Fibroblast of lung (primary cell): Measurements from ENCODE around the gene RPS16. TPM values are rescaled to one million over a fixed set of nuclear protein-coding genes. Genes with fewer than 3 reads are reported as not detected.

Experiments
- DNase-seq, 2 donors: peaks; one replicate each; pipeline versions ENCODE4 v3.0.0 to v3.0.0-alpha.2; 2010; ENCODE audit warnings: low read depth in 2 of 2
- H2AFZ ChIP-seq: 2 replicates; pipeline ENCODE4 v1.5.1; 2012; ENCODE audit warnings: low read length, control low read depth, inconsistent platforms
- H3K27ac ChIP-seq: 2 replicates; pipeline ENCODE4 v1.5.1; 2011; ENCODE audit warnings: low read length, control low read depth; ENCODE audit not compliant: insufficient read depth
- H3K27me3 ChIP-seq: 2 replicates; pipeline ENCODE4 v1.5.1; 2011; ENCODE audit warnings: mild to moderate bottlenecking, low read length; ENCODE audit not compliant: control insufficient read depth, insufficient read depth
- H3K36me3 ChIP-seq: 2 replicates; pipeline ENCODE4 v1.5.1; 2011; ENCODE audit warnings: low read length; ENCODE audit not compliant: control insufficient read depth, insufficient read depth
- H3K4me1 ChIP-seq: 2 replicates; pipeline ENCODE4 v1.5.1; 2011; ENCODE audit warnings: low read length; ENCODE audit not compliant: control insufficient read depth, insufficient read depth; ENCODE audit errors: extremely low read depth
- H3K4me2 ChIP-seq: 2 replicates; pipeline ENCODE4 v1.5.1; 2011; ENCODE audit warnings: low read length, control low read depth; ENCODE audit not compliant: insufficient read depth; ENCODE audit errors: extremely low read depth
- H3K4me3 ChIP-seq, 4 experiments: fragments of 200-600 bp in 1 of 4; sonication (generic) in 1 of 4; replicated peaks in 1 of 4; 2 replicates each; pipeline ENCODE4 v1.5.1; 2011 to 2016; ENCODE audit warnings: low read length in 4 of 4, low read depth in 3 of 4, mild to moderate bottlenecking in 3 of 4, control low read depth in 2 of 4, inconsistent platforms in 1 of 4, mixed read lengths in 1 of 4; ENCODE audit not compliant: insufficient read depth in 1 of 4; ENCODE audit errors: control extremely low read depth in 1 of 4
- H3K79me2 ChIP-seq: 2 replicates; pipeline ENCODE4 v1.5.1; 2012; ENCODE audit warnings: mild to moderate bottlenecking, low read length, inconsistent platforms; ENCODE audit not compliant: control insufficient read depth, insufficient read depth
- H3K9ac ChIP-seq: 2 replicates; pipeline ENCODE4 v1.5.1; 2011; ENCODE audit warnings: mild to moderate bottlenecking, low read length, control low read depth; ENCODE audit not compliant: insufficient read depth
- H3K9me3 ChIP-seq: 2 replicates; pipeline ENCODE4 v1.5.1; 2012; ENCODE audit warnings: low read depth, low read length; ENCODE audit not compliant: control insufficient read depth, insufficient read depth
- H4K20me1 ChIP-seq: 2 replicates; pipeline ENCODE4 v1.5.1; 2011; ENCODE audit warnings: low read length; ENCODE audit not compliant: control insufficient read depth, insufficient read depth; ENCODE audit errors: extremely low read depth
- EZH2 ChIP-seq: IDR thresholded peaks from 2 replicates; pipeline ENCODE4 v1.5.1; 2012; ENCODE audit warnings: low read length, control low read depth, mild to moderate bottlenecking; ENCODE audit errors: missing control alignments
- polyA plus RNA-seq, 2 donors: library from polyadenylated mRNA; depleted of rRNA in 1 of 2; stranded (reverse) in 1 of 2; unstranded in 1 of 2; fragments of >200 nt; gene quantifications; 2 replicates each; pipeline ENCODE4 v1.2.1, GENCODE V29; 2011 to 2012; ENCODE audit warnings: missing spikeins in 1 of 2
- total RNA-seq: library from RNA; depleted of rRNA; stranded (reverse); fragments of >200 nt; gene quantifications from 2 replicates; pipeline ENCODE4 v1.2.1, GENCODE V29; 2014
- TF ChIP-seq, protein P1 (sequence below), 2 donors: IDR thresholded peaks in 1 of 2; conservative IDR thresholded peaks in 1 of 2; 1 replicate in 1 of 2; 2 replicates in 1 of 2; pipeline ENCODE4 v1.5.1; 2011 to 2012; ENCODE audit warnings: low read length in 2 of 2, control low read depth in 1 of 2, inconsistent platforms in 1 of 2, low read depth in 1 of 2, mild to moderate bottlenecking in 1 of 2

RPS16 gene
- total and polyA plus RNA-seq, 2 donors (not counting 1 experiment from before 2014, with no cell fraction given): 149 to 1,704 TPM

GRCh38 chr19:39432677-39433025 lies 3.1 kb downstream of the RPS16 start:
- TF ChIP-seq EZH2: no peak
- TF ChIP-seq, protein P1, sequence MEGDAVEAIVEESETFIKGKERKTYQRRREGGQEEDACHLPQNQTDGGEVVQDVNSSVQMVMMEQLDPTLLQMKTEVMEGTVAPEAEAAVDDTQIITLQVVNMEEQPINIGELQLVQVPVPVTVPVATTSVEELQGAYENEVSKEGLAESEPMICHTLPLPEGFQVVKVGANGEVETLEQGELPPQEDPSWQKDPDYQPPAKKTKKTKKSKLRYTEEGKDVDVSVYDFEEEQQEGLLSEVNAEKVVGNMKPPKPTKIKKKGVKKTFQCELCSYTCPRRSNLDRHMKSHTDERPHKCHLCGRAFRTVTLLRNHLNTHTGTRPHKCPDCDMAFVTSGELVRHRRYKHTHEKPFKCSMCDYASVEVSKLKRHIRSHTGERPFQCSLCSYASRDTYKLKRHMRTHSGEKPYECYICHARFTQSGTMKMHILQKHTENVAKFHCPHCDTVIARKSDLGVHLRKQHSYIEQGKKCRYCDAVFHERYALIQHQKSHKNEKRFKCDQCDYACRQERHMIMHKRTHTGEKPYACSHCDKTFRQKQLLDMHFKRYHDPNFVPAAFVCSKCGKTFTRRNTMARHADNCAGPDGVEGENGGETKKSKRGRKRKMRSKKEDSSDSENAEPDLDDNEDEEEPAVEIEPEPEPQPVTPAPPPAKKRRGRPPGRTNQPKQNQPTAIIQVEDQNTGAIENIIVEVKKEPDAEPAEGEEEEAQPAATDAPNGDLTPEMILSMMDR (conservative IDR thresholded peaks at IDR 0.05 in 1 of 2, IDR thresholded peaks at IDR 0.05 in 1 of 2; ENCODE audit: low read depth in 1 of 2, low read length in 2 of 2): no peak
- Histone ChIP-seq H4K20me1 (no peaks in the 10 kb centered on the region), H3K9me3 (no peaks in the 10 kb centered on the region), H3K9ac (no peak overlapping the region), H3K27me3 (no peaks in the 10 kb centered on the region), H3K4me2 (no peak overlapping the region), H3K27ac (peak overlapping the region; percentile 4), H3K4me3 (no peak overlapping the region), H3K79me2 (peaks cover 29% of the 10 kb centered on the region), H3K36me3 (peaks cover 14% of the 10 kb centered on the region), H3K4me1 (peaks cover 24% of the 10 kb centered on the region), H2AFZ (no peak overlapping the region)
- DNase-seq: no peak

DNA sequence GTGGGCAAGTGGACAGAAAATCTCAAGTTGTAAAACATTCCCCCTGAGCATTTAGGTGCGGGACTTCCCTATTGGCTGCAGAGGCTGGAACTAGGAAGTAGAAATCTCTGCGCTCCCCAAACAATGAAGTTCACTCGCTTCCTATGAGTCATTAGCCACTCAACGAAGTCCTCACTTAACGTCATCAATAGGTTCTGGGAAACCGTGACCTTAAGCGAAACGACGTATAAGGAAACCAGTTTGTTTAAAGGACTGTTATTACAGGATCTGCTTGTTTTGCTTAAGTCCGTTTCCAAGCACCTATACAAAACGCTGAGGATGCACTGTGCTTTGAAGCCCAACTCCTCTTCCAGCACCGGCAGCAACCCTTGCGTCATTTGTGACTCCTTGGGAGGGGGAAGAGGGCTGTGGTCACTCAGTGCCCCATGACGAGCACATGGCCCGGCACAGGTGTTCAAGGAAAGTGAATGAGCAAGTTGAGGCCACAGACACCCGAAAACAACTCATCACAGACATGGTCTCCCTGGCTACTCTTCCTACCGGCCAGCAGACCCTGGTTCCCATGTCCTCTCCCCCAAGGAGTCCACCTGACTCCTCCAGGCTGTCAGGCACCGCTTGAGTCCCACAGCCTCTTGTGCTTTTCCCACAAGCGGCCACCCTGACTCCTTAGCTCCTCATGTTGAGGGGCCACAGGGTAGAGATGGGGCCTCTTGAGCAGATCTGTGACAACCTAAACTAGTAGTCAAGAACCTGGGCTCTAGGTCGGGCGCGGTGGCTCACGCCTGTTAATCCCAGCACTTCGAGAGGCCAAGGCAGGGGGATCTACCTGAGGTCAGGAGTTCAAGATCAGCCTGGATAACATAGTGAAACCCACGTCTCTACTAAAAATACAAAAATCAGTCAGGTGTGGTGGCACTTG lies 4.8 kb downstream of the RPS16 start:
- Histone ChIP-seq H3K27ac (peak overlapping the region; percentile 44), H2AFZ (no peak overlapping the region), H3K4me3 (no peak overlapping the region), H4K20me1 (no peaks in the 10 kb centered on the region), H3K4me2 (no peak overlapping the region), H3K36me3 (peaks cover 14% of the 10 kb centered on the region), H3K27me3 (no peaks in the 10 kb centered on the region), H3K9ac (no peak overlapping the region), H3K9me3 (no peaks in the 10 kb centered on the region), H3K79me2 (peaks cover 29% of the 10 kb centered on the region), H3K4me1 (peaks cover 23% of the 10 kb centered on the region)
- peak; percentile 99 to 100 for DNase-seq
- TF ChIP-seq, protein P1 (conservative IDR thresholded peaks at IDR 0.05 in 1 of 2, IDR thresholded peaks at IDR 0.05 in 1 of 2; ENCODE audit: low read depth in 1 of 2, low read length in 2 of 2): no peak
- no peak for TF ChIP-seq EZH2

- Histone ChIP-seq H3K27ac (peak overlapping the region; percentile 94), H3K4me1 (peaks cover 12% of the 10 kb centered on the region), H3K27me3 (no peaks in the 10 kb centered on the region), H3K4me2 (peak overlapping the region; percentile 40), H2AFZ (no peak overlapping the region), H3K9ac (peak overlapping the region; percentile 53), H4K20me1 (no peaks in the 10 kb centered on the region), H3K36me3 (peaks cover 20% of the 10 kb centered on the region), H3K9me3 (no peaks in the 10 kb centered on the region), H3K4me3 (peak overlapping the region in 1 of 4 experiments; percentile 27), H3K79me2 (peaks cover 6% of the 10 kb centered on the region)
- no peak for TF ChIP-seq EZH2
- TF ChIP-seq, protein P1 (conservative IDR thresholded peaks at IDR 0.05 in 1 of 2, IDR thresholded peaks at IDR 0.05 in 1 of 2; ENCODE audit: low read depth in 1 of 2, low read length in 2 of 2): no peak
- peak; percentile 95 for DNase-seq
Measured at GRCh38 chr19:39428283-39429112, 7.3 kb downstream of the RPS16 start.
